Transverse colon (tissue), 4 donors: ENCODE results near the gene LHFPL6. TPM values are rescaled to one million over a fixed set of nuclear protein-coding genes. Genes with fewer than 3 reads are reported as not detected.

Experiments used
- DNase-seq: peaks from one replicate; pipeline ENCODE4 v3.0.0-alpha.2; 2019
- H3K27ac ChIP-seq, 4 donors: fragments of 200-600 bp; sonication (generic); 2 replicates each; pipeline ENCODE4 v1.5.1; 2016 to 2018; ENCODE audit warnings: inconsistent platforms in 4 of 4
- H3K27me3 ChIP-seq: fragments of 200-600 bp; sonication (generic); 2 replicates; pipeline ENCODE4 v1.5.1; 2017; ENCODE audit warnings: inconsistent platforms
- H3K36me3 ChIP-seq, 4 donors: fragments of 200-600 bp; sonication (generic); 2 replicates each; pipeline ENCODE4 v1.5.1; 2017 to 2019; ENCODE audit warnings: inconsistent platforms in 4 of 4
- H3K4me1 ChIP-seq, 4 donors: fragments of 200-600 bp; sonication (generic); 2 replicates each; pipeline ENCODE4 v1.5.1; 2017 to 2020; ENCODE audit warnings: inconsistent platforms in 4 of 4
- H3K4me3 ChIP-seq, 4 donors: fragments of 200-600 bp; sonication (generic); 1 replicate in 1 of 4; 2 replicates in 3 of 4; pipeline versions ENCODE4 v1.5.1 to v1.6.1; 2017 to 2019; ENCODE audit warnings: inconsistent platforms in 4 of 4
- H3K9me3 ChIP-seq, 2 donors: fragments of 200-600 bp; sonication (generic); 2 replicates each; pipeline ENCODE4 v1.5.1; 2017 to 2019; ENCODE audit warnings: inconsistent platforms in 2 of 2
- CTCF ChIP-seq, 5 experiments: fragments of 200-600 bp in 3 of 5; fragments of 450-650 bp in 2 of 5; sonication (generic) in 3 of 5; IDR thresholded peaks; 1 replicate in 2 of 5; 2 replicates in 3 of 5; pipeline ENCODE4 v1.5.1; 2016 to 2017; ENCODE audit warnings: antibody characterized with exemption in 5 of 5, inconsistent platforms in 3 of 5, mild to moderate bottlenecking in 2 of 5, moderate library complexity in 1 of 5
- EP300 ChIP-seq: sonication (generic); formaldehyde crosslinking; IDR thresholded peaks from one replicate; pipeline ENCODE4 v1.6.1; 2017; ENCODE audit warnings: antibody characterized with exemption, low read depth
- POLR2A ChIP-seq: fragments of 450-650 bp; IDR thresholded peaks from one replicate; pipeline ENCODE4 v1.6.1; 2016; ENCODE audit warnings: antibody characterized with exemption, mild to moderate bottlenecking, moderate library complexity
- POLR2AphosphoS5 ChIP-seq, 3 donors: sonication (generic); formaldehyde crosslinking; IDR thresholded peaks; one replicate each; pipeline ENCODE4 v1.6.1; 2016; ENCODE audit warnings: antibody characterized with exemption in 3 of 3
- WGBS, 2 donors: methylation state at CpG; one replicate each; pipeline ENCODE4 v1.1.5; 2018; ENCODE audit warnings: low coverage in 1 of 2; 5-methylcytosine and 5-hydroxymethylcytosine counted together
- in situ Hi-C, 4 donors: fragments of 200-750 bp; cut with MboI; loops; one replicate each; pipeline versions ENCODE4 v1.15.0 to v1.15.1; 2017; ENCODE audit warnings: low sequenced_read_pairs in 3 of 4, low pct_ligation_motif_present in 1 of 4, low pct_unique_long_range_greater_than_20kb in 1 of 4
- intact Hi-C: fragments of 100-400 bp; cut with DNase I; formaldehyde crosslinking; loops from one replicate; pipeline ENCODE4 v1.15.1; 2023; ENCODE audit warnings: low total_unique reads
- total RNA-seq, 4 donors: library from RNA; depleted of rRNA; stranded (reverse); fragments of >200 nt; gene quantifications; one replicate each; pipeline ENCODE4 v1.1.0, GENCODE V29; 2016

The LHFPL6 gene
- total RNA-seq, 4 donors from 2014 or later = 4.2 to 18.6 (median 9.3) TPM

- intact Hi-C loops = no loop called here
- H3K4me1 ChIP-seq = no peaks in the 10 kb centered on the region
- in situ Hi-C loops = no loop called here
- H3K36me3 ChIP-seq = no peaks in the 10 kb centered on the region
- no peaks in the 10 kb centered on the region for H3K27me3 ChIP-seq
- no peak for TF ChIP-seq POLR2AphosphoS5 (IDR thresholded peaks at IDR 0.05)
- no peak for TF ChIP-seq POLR2A
- no peak for TF ChIP-seq EP300
- no peak for TF ChIP-seq CTCF (IDR thresholded peaks at IDR 0.05)
- DNase-seq = no peak
- H3K9me3 ChIP-seq = no peaks in the 10 kb centered on the region
- H3K4me3 ChIP-seq = no peak overlapping the region
- no peak overlapping the region for H3K27ac ChIP-seq
These were observed 55.9 kb downstream of the LHFPL6 start for GRCh38 chr13:39547108-39547507.

GRCh38 chr13:39542361-39542760 is 60.6 kb downstream of the LHFPL6 start:
- H3K27me3 ChIP-seq = no peaks in the 10 kb centered on the region
- H3K4me3 ChIP-seq = no peak overlapping the region
- in situ Hi-C loops = no loop called here
- no peaks in the 10 kb centered on the region for H3K9me3 ChIP-seq
- no peaks in the 10 kb centered on the region for H3K36me3 ChIP-seq
- no peak for DNase-seq
- no peak for TF ChIP-seq EP300
- TF ChIP-seq POLR2AphosphoS5 (IDR thresholded peaks at IDR 0.05) = no peak
- TF ChIP-seq CTCF (IDR thresholded peaks at IDR 0.05) = no peak
- no peak for TF ChIP-seq POLR2A
- H3K27ac ChIP-seq = no peak overlapping the region
- peaks cover 3 to 17% (median 8%) of the 10 kb centered on the region in 4 donors for H3K4me1 ChIP-seq
- intact Hi-C loops = no loop called here
- WGBS, 2 donors = 83 to 100% methylated on average over 1 to 2 of the region's 2 CpGs

- Histone ChIP-seq H3K9me3 (no peaks in the 10 kb centered on the region), H3K27me3 (no peaks in the 10 kb centered on the region), H3K4me3 (no peak overlapping the region), H3K4me1 (peaks cover 3 to 17% (median 8%) of the 10 kb centered on the region in 4 donors), H3K27ac (no peak overlapping the region), H3K36me3 (no peaks in the 10 kb centered on the region)
- in situ Hi-C loops = no loop called here
- DNase-seq = no peak
- 100% methylated on average over 1 of the region's 1 CpG for WGBS, 2 donors
- intact Hi-C loops = no loop called here
- no peak for TF ChIP-seq POLR2AphosphoS5 (IDR thresholded peaks at IDR 0.05)
- no peak for TF ChIP-seq EP300
- no peak for TF ChIP-seq POLR2A
- no peak for TF ChIP-seq CTCF (IDR thresholded peaks at IDR 0.05)
These were observed 61.9 kb downstream of the LHFPL6 start for GRCh38 chr13:39540929-39541605.

- no peak overlapping the region for H3K4me3 ChIP-seq
- no peaks in the 10 kb centered on the region for H3K27me3 ChIP-seq
- H3K9me3 ChIP-seq = no peaks in the 10 kb centered on the region
- intact Hi-C loops = no loop called here
- no peak overlapping the region for H3K27ac ChIP-seq
- no peaks in the 10 kb centered on the region for H3K36me3 ChIP-seq
- TF ChIP-seq POLR2AphosphoS5 (IDR thresholded peaks at IDR 0.05) (no peak), CTCF (IDR thresholded peaks at IDR 0.05) (no peak), POLR2A (no peak), EP300 (no peak)
- in situ Hi-C loops = no loop called here
- peaks cover 3 to 17% (median 8%) of the 10 kb centered on the region in 4 donors for H3K4me1 ChIP-seq
- no peak for DNase-seq
- 61 to 64% methylated on average over 8 of the region's 8 CpGs for WGBS, 2 donors
These were observed 63.9 kb downstream of the LHFPL6 start for GRCh38 chr13:39538816-39539790.
